ENCODE data around the gene RNF41.

Gene RNF41

DNA sequence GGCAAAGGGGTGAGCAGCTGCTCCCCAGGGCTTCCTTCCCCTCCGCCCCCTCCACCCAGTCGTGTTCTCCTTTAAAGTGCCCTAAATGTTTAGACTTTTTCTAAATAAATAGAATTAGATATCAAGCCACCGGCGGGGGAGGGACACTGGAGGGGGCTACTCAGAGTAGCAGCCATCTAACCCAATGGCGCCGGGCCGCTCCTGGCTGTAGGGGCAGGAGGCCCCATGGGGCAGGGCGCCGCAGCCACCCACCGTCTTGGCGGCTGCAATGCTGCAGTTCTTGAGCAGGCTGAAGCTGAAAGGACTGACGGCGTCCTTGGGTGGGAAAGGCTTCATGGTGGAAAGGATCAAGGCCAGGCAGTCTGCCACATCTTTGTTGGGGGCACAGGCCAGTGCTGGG lies 21.3 kb upstream of the RNF41 start:
- DNase-seq = no peak

DNA sequence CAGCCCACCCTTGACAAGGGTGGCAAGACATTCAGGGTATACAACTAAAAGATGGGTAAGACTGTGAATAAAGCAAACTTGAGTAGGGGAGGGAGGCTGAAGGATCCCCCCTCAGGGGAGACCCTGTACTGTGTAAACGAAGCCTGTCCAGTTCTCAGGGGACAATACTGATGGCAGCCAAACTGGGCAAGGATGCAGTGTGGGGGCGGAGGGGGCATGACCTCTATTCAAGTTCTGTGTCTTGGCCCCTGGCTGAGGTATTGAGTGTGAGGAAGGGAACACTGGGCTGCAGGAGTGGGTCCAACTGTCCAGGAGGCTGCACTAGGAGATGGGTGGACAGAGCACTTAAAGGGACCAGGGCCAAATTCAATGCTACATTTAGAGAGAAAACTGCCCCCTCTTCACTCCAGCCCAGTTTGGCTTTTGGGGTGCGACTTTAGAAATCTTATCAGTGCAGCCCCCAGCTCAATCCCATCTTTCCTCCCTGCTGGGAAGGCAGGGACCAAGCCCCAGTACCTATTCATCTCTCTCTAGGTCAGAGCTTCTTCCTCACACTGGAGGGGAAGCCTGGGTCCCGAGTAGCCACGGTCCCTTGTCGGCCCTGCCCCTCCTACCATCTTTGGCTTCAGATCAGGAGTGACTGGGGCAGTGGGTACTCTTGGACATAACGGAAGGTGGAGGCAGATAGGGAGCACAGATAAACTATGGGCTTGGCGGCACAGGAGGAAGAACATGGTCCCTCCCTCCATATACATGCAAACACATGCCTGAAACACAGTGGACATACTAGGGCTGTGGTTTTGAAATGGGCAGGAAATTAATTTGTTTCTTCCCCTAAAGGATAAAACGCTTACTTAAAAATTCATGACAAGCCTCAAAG lies 19.9 kb upstream of the RNF41 start:
- no peak for DNase-seq

- DNase-seq = no peak
These were observed 15.8 kb upstream of the RNF41 start for GRCh38 chr12:56237552-56237951.

- no peak for DNase-seq
These were observed 15.3 kb upstream of the RNF41 start for GRCh38 chr12:56236985-56237384.

GRCh38 chr12:56236091-56236490 lies 14.4 kb upstream of the RNF41 start:
- DNase-seq = no peak

GRCh38 chr12:56234746-56235436 lies 13.2 kb upstream of the RNF41 start:
- no peak for DNase-seq

GRCh38 chr12:56231184-56231582 lies 9.5 kb upstream of the RNF41 start:
- DNase-seq = no peak

- no peak for DNase-seq
These were observed 8.9 kb upstream of the RNF41 start for GRCh38 chr12:56230432-56231183.

DNA sequence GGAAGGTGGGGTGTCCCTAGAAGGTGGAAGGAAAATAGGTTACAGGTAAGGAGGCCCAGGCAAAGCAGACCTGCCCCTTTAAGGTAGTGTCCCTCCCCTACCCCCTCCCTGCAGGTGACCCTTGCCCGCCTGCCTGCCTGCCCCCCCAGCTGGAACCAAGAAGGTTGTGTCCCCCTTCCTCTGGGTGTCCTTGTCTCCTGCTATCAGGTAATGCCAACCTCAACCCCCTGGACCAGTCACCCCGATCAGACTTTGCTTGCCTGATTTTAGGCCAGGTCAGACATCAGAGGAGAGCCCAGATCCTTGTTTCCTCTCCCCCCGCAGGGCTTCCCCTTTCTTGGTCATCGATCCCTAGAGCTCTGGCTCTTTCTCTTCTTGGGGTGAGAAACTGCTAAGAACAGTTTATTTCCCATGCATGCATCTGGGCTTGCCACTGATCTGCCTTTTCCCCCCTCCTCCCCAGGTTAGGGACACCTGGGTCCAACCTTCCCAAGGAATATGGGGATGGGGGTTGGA lies 8.3 kb upstream of the RNF41 start, which contains the start of gene SLC39A5:
SLC39A5 (plus strand) TSS at position 136 of the 516 bp plus-strand sequence. CDS start 1,224 bp downstream, outside the sequence.
- DNase-seq = no peak

- no peak for DNase-seq
These were observed 7.4 kb upstream of the RNF41 start for GRCh38 chr12:56229082-56229481.

DNA sequence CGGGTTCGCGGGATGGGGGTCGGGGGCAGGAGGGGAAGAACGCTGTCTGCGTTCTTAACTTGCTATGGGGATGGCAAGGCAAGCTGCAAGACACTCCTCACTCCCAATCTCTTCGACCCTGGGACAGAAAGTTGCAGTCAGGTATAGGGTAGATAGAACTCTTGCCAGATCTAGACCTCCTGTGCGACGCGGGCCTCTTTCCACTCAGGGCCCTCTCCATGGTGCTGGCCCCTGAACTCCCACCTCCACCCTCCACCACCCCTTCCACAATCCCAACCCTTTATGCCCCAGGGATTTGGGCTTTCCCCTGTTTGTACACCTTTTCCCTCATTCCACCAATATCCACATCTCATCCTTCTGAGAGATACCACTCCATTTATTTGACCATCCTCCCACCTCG lies 3.2 kb upstream of the RNF41 start:
- no peak for DNase-seq

DNA sequence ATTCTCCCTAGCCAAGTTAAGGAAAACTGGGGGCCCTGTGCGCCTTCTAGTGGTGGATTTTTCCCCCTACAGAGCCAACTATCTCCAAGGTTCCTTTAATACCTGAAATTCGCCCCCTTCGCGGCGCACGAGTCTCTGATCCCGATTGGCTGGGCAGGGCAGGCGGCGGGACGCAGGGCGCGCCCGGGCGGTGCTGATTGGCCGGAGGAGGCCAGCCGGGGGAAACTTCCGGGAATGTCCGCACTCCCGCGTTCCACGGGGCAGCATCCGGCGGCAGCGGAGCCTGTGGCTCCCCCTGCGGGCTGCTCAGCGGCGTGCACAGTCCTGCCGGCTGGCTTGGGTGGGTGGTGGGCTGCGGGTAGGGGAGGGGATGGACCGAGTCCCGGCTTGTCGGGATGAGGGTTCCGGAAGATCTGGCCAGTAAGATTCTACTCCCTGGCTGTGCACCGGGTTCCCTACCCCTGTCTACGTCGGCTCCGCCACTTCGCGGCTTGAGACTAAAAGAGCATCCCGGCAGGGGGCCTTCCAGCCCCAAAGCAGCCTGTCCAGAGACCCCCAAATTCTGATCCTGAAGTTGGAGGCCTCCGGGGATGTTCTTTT lies 2.5 kb upstream of the RNF41 start, which contains the start of gene NABP2:
NABP2 (plus strand) TSS at position 241 of the 600 bp plus-strand sequence. CDS start 515 bp downstream, outside the sequence.
- peak; percentile 93 for DNase-seq

GRCh38 chr12:56223571-56224101 lies 1.9 kb upstream of the RNF41 start:
- no peak for DNase-seq

DNA sequence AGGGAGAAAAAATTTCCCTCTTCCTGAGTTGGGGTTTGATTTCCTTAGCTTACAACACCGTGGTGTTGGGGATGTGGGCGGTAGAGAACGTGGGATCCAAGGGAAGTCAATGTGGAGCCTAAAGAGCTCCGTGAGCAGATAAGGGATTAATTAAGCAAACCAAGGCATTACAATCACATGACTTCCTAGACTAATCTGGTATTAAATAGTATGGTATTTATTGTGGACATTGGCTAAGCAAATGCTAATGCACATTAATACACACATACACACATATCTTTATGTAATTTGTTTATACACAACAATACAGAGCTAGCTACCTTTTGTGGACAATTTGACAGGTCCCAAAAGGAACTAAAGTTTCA lies 791 bp upstream of the RNF41 start:
- DNase-seq = no peak

DNA sequence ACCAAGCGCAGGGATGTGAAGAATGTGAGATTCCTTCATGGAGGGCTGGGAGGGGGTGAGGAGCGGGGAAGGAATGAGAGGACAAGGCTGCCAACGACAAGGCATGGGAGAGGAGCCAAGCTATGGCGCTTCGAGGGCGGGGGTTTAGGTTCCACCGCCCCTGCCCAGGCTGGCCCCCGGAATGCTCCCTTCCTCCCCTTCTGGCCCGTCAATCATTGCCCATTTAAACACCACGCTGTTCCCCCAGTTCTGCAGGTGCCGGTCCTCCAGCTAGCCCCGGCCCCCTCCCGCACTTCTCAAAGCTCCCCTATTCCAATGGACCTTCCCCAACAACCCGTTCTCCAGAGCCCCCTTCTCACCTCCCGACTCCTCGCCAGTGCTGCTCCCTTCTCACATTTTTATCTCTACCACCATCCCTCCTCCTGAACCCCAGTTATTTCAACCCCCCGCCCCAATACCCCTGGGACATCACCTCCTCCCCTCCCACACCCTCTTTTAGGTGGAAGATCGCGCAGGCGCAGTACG lies 428 bp downstream of the RNF41 start:
- no peak for DNase-seq

DNA sequence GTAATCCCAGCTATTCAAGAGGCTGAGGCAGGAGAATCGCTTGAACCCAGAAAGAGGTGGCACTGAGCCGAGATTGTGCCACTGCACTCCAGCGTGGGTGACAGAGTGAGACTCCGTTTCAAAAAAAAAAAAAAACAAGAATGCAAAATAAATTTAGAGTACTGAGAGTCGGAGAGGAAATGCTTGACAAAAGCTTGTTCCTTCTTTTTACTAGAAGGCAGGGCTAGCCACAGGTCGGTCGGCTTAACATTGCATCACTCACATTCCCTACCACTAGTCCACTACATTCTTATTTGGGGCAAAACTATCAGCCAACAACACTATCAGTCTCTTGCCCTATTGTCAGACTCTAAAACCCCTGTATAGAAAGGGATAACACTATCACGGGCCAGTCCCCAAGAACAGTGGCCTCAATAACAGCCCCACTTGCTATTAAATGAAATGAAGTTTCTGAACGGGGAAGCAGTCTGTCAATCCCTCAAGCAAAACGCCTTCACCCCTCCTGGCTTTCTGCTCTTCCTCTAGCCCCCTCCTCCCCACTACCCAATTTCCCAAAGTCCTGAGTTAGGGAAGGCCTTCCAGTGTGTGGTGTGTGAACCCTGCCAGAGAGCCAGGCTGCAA lies 1.0 kb downstream of the RNF41 start:
- no peak for DNase-seq

DNA sequence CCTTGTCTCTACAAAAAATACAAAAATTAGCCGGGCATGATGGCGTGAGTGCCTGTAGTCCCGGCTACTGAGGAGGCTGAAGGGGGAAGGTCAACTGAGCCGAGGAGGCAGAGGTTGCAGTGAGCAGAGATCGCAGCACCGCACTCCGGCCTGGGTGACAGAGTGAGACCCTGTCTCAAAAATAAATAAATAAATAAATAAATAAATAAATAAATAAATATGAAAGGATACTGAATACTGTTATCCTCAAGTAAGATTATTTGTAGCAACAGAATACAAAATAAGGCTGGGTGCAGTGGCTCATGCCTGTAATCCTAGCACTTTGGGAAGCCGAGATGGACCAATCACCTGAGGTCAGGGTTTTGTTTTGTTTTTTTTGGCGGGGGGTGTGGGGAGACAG lies 1.9 kb downstream of the RNF41 start:
- no peak for DNase-seq

DNA sequence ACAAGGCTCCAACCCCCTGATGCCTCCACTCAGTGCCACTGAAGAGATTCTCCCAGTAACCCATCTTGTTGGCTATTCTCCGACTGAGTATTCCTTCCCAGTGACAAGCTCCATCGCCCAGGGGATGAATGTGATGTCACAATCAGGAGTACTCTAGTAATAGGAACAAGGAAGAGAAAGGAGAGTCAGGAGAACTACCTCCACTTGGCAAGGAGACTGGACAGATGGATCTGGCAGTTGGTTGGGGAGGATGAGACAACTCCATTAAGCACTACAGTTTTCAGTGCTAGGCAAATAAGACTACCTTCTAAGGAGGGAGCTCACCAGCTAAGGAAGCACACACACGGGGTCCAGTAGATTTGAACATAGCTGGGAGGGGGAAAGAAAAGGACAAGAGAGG lies 5.3 kb downstream of the RNF41 start:
- DNase-seq = no peak

GRCh38 chr12:56213878-56214277 lies 7.8 kb downstream of the RNF41 start:
- no peak for DNase-seq

- DNase-seq = no peak
These were observed 9.4 kb downstream of the RNF41 start for GRCh38 chr12:56212361-56212760.

DNA sequence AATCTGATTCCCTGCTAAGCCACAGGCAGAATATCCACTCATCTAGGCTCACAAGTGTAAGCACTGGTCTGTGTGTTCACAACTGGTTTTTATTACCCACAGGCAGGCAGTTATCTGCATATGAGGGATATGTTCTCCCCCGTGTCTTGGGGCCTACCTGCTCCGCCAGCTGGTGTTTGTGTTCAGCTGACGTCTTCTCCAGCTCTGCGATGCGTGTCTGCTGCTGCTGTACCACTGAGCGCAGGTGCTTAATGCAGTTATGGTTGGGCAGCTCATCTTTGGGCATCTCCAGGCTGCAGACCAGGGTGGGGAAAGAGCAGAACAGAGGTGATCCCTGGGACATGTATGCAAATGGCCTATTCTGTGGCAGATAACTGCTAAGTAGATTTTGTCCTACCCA lies 13.7 kb downstream of the RNF41 start:
- DNase-seq = no peak
